Astrocyte of the cerebellum (primary cell): Measurements from ENCODE around the gene SCAPER.

Experiments used
- DNase-seq: peaks from one replicate; pipeline ENCODE4 v3.0.0-alpha.2; 2011; ENCODE audit warnings: low read depth
- H3K4me3 ChIP-seq: 2 replicates; pipeline ENCODE4 v1.5.1; 2011; ENCODE audit warnings: mild to moderate bottlenecking, low read depth, low read length, moderate library complexity
- in situ Hi-C: cut with HindIII; loops from 2 replicates; pipeline ENCODE4 v1.10.0; 2017; ENCODE audit warnings: low sequenced_read_pairs
- TF ChIP-seq, protein P1 (sequence below): IDR thresholded peaks from 2 replicates; pipeline ENCODE4 v1.5.1; 2012; ENCODE audit warnings: low read length, low read depth, moderate library complexity, mild to moderate bottlenecking; ENCODE audit errors: missing control alignments

Gene SCAPER

GRCh38 chr15:76577879-76578512 lies 327.1 kb downstream of the SCAPER start:
- no peak for DNase-seq
- H3K4me3 ChIP-seq = no peak overlapping the region
- in situ Hi-C loops = no loop called here
- TF ChIP-seq, protein P1, sequence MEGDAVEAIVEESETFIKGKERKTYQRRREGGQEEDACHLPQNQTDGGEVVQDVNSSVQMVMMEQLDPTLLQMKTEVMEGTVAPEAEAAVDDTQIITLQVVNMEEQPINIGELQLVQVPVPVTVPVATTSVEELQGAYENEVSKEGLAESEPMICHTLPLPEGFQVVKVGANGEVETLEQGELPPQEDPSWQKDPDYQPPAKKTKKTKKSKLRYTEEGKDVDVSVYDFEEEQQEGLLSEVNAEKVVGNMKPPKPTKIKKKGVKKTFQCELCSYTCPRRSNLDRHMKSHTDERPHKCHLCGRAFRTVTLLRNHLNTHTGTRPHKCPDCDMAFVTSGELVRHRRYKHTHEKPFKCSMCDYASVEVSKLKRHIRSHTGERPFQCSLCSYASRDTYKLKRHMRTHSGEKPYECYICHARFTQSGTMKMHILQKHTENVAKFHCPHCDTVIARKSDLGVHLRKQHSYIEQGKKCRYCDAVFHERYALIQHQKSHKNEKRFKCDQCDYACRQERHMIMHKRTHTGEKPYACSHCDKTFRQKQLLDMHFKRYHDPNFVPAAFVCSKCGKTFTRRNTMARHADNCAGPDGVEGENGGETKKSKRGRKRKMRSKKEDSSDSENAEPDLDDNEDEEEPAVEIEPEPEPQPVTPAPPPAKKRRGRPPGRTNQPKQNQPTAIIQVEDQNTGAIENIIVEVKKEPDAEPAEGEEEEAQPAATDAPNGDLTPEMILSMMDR = no peak

DNA sequence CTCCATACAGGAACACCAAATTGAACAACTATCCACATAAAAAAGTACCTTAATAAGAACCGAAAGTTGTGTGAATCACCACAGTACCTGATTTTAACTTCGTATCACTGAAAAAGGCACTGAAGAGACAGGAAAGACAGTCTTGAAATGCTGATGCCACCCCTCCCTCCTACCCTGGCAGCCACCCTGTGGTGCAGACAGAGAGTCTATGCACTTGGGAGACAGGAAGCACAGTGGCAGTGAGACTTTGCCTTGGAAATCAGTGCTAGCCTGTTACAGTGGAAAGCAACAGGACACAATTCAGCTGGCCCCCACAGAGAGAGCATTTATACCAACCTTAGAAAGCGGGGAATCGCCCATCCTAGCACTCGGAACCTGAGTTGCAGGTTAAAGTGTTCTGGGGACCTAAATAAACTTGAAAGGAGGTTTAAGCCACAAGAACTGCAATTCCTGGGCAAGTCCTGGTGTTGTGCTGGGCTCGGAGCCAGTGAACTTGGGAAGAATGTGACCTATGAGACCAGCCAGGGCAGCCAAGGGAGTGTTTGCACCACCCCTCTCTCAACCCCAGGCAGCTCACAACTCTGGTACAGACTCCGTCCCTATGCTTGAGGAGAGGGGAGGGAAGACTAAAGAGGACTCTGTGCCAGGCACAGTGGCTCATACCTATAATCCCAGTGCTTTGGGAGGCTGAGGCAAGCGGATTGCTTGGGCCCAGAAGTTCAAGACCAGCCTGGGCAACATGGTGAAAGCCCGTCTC lies 328.4 kb downstream of the SCAPER start:
- peak; percentile 79 for DNase-seq
- in situ Hi-C loops = no loop called here

GRCh38 chr15:76575679-76576078 lies 329.5 kb downstream of the SCAPER start:
- TF ChIP-seq, protein P1 = no peak
- H3K4me3 ChIP-seq = no peak overlapping the region
- no peak for DNase-seq
- in situ Hi-C loops = no loop called here

More for the DNA sequence above, 328.4 kb downstream of the SCAPER start:
- TF ChIP-seq, protein P1 = no peak
- H3K4me3 ChIP-seq = no peak overlapping the region

DNA sequence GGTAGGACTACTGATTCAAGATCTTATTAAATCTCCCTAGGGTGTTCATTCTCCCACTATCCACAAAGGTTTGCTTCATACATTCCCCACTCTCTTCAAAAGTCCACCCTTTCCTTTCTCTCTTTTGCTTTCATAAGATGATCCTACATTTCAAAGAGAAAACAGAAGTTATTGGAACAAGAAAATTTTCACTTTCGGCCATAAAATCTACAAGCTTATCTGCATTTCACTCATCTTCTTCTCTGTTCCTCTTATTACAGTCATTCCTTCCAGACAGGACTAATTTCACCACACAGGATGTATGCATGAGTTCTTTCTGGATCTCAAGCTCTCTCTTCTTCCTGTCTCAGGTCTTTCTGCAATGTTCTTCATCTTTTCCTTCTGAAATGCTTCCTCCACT lies 329.9 kb downstream of the SCAPER start:
- no peak overlapping the region for H3K4me3 ChIP-seq
- in situ Hi-C loops = no loop called here
- no peak for DNase-seq
- TF ChIP-seq, protein P1 = no peak

- TF ChIP-seq, protein P1 = no peak
Observed at GRCh38 chr15:76572983-76573314, 332.2 kb downstream of the SCAPER start.

GRCh38 chr15:76566276-76566675 lies 338.9 kb downstream of the SCAPER start:
- TF ChIP-seq, protein P1 = no peak
- DNase-seq = peak; percentile 69
- in situ Hi-C loops = no loop called here

More at GRCh38 chr15:76572983-76573314, 332.2 kb downstream of the SCAPER start:
- no peak for DNase-seq
- in situ Hi-C loops = no loop called here
- no peak overlapping the region for H3K4me3 ChIP-seq

More at GRCh38 chr15:76566276-76566675, 338.9 kb downstream of the SCAPER start:
- H3K4me3 ChIP-seq = no peak overlapping the region
